Fibroblast of skin of back (primary cell): Measurements from ENCODE around the gene ICE1.
"Not testable (repeated sequence)": the region's sequence is repeated elsewhere in the genome, so short reads cannot be mapped to it uniquely, and the experiment has no call there.

Experiments used
- DNase-seq: peaks from one replicate; pipeline ENCODE4 v3.0.0-alpha.2; 2013

ICE1 gene

DNA sequence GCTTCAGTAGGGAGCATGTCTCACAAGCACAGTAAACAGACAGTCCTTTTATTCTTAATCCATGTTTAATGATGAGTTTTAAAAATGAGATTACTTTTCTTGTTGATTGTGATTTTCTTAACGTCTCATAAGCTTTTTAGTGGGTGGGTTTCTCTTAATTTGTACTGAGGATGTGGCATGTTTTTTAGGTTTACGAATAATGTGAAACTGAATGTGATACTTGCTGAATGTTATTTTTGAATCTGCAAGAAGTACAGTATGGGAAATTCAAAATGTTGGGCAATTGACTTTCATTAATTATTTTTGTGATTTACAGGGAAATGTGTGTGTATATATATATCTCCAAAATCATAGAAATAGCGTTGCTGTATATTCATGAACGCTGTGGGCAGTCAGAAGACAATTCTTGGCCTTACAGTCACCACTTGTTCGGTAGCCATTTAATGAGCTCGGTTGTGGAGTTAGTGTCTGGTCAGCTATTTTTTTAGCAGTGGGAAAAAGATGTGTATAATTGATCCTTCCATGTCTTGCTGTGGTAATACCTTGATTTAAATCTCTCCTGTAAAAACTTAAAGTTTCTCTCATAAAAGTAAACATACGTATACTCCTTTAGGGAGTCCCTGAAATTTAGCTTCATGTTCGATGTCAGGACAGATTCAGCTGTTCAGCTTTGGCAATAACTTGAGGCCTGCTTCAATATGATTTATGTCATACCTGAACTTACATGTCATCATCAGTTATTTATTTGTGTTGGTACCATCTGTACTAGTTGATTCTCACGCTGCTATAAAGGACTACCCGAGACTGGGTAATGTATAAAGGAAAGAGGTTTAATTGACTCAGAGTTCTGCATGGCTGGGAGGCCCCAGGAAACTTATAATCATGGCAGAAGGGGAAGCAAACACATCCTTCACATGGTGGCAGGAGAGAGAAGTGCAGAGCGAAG lies 15.0 kb downstream of the ICE1 start:
- no peak for DNase-seq

DNA sequence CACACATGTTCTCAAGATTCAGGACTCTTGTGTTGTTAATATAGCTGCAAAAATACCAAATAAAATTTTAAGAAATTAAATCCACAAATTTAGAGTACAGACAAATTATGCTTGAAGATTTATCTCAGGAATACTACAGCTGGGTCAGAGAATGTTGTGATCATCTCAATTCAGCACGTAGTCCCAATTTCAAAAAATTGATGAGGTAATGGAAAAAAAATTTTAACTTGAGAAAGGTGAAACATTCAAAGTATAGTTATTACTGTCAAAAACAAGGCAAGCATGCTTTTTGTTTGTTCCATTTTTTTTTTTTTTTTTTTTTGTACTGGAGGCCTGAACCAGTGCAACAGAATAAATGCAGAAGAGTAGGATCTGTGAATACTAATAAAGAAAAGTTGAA lies 29.4 kb downstream of the ICE1 start:
- no peak for DNase-seq

DNA sequence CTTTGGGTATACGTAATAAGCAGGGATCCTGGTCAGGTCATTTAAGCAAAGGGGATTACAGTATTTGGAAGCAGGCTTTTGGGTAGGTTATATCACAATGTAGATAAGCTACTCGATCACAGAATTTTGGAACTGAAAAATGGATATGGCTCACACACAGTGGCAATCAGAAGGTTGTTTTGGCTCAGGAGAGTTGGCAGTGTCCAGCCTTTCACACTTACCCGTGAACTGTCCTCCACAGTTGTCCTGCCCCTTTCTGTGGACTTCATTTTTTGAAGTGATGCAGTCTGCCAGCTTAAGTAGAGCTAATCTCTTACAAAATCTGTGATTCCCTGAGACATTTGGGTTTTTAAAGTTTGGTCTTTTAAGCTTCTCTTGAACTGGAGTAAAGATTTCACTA lies 30.7 kb downstream of the ICE1 start:
- no peak for DNase-seq

DNA sequence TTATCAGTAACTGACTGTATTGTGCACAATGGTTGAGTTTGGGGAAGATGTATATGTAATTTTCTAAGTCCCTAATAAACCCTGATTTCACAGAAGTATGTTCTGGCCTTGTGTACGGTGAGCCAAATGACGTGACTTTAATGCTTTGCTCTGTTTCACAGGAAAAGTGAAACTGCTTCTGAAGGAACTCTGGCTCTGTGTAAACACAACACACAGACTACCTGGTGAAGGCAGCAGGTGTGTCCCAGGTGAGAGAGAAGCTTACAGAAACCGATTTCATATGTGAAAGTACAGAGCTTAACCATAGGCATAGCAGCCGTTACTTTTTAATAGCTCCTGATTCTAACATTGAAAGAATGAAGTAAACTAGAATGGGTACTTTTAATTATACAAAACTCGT lies 31.9 kb downstream of the ICE1 start:
- DNase-seq: no peak

DNA sequence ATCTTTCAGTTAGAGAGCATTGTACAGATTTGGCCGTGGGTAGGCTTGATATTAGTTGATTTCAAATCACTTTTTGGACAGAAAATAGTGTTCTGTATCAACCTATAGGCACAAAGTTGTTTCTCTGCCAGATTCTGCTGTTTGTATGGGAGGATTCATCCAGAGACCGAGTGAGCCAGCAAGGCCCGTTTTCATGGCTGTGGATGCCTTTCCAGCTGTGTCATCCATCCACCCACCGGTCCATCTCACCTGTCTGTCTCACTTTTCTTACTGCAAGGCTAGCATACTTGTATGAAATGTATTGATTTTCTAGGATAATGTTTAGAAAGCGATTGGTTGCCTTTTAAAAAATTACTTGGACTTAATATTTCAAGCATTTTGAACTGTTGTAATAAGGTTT lies 34.4 kb downstream of the ICE1 start:
- DNase-seq: no peak

DNA sequence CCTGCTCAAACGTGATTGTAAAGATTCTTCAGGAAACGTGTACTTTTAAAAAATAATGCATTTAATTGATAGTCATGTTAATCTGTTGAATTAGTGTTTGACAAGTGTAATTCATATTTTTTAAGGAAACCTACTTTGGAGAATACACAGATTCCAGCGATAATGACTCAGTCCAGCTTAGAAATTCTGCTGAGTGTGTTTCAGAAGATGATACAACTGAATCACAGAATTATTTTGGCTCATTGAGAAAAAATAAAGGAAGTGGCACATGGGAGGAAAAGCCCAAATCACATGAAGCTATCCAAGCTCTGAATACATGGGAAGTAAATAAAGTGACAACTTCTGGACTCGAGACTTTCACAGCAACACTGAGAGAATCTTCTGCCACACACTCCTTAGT lies 37.8 kb downstream of the ICE1 start:
- no peak for DNase-seq

DNA sequence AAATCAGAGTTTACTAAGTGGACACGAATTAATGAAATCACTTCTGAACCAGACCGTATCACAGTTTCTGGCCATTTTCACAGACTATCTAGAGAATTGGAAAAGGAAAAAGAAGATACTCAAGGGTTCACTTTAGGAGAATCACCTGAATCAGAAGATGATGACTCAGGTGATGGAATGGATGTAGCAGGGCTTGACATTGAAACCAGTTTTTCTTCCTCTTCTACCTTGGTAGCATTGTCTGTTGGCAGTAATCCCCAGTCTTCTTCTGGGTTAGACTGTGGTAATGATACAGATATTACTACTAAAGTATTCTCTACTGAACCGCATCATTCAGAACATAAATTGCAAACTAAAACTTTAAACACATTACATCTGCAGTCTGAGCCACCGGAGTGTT lies 38.5 kb downstream of the ICE1 start:
- DNase-seq: no peak

DNA sequence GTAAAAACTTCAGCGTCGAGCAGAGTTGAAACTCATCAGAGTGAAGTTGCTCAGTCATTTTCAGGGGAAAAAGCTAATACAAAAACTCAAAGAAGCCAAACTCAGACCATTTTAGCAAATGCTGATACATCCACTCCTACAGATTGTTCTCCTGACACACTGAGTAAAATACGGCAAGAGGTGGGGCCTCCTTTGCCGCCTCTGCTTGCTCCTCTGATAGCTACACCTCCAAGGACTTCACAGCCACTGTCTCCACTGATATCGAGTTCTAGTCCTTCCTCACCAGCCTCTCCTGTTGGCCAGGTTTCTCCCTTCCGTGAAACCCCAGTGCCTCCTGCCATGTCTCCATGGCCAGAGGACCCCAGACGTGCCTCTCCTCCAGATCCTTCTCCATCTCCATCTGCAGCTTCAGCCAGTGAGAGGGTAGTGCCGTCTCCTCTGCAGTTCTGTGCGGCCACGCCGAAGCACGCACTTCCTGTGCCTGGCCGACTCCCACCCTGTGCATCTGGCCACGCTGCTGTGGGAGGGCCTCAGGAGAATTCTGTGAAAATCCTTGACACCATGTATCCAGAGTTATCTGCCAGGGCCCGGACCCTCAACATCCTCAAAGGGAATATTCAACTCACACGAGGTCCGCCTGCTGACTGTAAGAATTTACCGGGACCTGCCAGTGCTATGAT lies 41.7 kb downstream of the ICE1 start:
- DNase-seq: no peak

DNA sequence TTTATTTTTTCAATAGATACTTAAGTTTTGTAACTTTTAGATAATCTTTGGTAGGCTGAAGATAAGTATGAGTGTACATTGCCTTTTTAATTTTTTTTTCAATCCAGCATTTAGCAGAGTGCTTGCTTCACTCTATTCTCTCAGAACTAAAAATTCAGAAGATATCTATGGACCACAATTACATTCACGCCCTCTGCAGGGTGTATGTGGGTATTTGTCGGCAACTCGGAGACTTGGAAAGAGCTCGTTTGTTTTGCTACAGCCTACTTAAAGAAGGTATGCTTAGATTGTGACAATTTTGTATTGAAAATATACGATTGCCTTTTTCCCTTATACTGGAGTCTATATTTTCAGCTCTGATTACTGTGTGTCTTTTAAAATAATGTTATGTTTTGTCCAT lies 43.8 kb downstream of the ICE1 start:
- DNase-seq: no peak

DNA sequence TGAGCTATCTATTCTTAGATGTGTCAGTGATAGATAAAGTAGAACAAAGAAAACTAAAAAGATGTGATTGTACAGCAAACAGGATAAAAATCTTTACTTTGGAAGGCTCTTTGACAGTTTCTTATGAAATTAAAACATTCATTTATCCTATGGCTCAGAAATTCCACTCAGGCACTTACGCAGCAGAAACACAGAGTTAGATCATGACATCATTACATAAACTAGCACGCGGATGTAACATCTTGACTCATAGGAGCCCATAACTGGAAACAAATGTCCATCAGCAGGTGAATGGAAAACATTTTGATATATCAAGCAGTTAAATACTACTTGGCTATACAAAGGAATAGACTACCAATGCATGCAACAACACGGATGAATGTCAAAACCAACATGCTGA lies 45.3 kb downstream of the ICE1 start:
- DNase-seq: peak; percentile 8

DNA sequence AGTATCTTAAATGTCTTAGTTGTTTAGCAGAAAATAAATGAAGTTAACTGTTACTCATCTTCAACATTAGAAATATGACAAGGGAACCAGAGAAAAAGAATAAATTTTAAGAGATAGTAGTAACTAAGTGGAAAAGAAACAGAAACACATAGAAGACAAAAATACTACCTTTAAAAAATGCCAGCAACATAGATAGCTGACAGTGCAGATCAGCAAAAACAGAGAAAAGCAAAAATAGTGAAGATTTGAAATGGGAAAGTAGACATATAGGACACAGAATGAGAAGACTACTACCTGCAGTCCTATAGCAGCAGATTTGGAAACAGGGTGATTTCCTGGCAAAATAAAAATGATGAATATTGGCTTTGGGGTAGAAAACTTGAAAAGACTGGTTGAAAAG lies 48.5 kb downstream of the ICE1 start:
- DNase-seq: no peak

DNA sequence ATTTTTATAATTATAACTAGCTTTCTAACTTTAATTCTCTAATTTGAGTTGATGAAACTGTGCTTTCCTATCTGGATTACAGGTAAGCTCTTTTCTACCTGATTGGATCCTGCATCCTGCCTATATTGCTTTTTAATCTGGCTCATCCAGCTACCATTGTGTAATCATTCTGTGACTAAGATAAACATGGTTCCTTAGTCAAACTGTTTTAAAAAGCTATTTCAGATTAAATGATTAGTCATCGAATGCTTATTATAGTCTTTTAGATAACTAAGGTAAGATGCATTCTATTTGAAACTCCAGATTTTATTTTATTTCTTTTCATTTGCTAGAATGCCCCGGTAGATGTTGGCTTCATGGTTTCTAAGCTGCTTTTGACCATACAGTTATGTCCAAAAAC lies 50.7 kb downstream of the ICE1 start:
- peak; percentile 9 for DNase-seq

DNA sequence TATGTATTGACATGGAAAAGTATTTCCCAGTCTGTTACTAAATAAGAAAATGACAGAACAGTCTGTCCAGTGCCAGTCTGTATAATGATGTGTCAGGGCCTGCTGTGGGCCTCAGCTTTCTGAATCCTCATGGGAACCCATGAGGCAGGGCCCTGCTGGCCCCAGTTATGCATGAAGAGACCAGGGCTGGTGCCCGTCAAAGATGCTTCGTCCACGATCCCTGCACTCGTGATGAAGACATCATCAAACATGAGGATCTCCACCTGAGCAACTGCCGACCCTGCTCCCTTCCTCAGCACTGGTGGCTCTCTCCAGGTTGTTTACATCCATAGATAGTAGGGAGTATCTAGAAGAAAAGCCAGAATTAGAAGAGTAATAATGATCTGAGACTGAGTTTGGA lies 52.5 kb downstream of the ICE1 start:
- no peak for DNase-seq

DNA sequence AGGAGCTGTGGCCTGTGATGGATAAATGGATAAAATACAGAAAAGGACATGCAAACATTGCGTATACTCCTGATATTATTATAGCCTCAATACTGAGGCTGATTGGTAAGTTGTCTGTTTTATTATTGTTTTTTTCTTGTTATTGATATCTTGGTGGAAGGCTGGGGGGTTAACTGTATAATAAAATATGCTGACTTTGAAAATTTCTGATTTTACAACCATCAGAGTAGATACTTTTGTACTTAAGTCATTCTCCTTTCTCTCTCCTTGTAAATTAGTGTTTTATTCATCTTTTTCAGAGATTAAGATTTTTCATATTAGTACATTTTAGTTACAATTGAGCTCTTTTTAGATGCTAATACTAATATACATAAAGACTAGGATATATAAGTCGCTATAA lies 53.5 kb downstream of the ICE1 start:
- DNase-seq: no peak

DNA sequence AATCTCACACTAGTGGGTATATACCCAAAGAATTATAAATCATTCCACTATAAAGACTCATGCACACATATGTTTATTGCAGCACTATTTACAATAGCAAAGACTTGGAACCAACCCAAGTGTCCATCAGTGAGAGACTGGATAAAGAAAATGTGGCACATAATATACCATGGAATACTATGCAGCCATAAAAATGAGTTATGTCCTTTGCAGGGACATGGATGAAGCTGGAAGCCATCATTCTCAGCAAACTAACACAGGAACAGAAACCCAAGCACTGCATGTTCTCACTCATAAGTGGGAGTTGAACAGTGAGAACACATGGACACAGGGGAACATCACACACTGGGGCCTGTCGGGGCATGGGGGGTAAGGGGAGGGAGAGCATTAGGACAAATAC lies 57.1 kb downstream of the ICE1 start:
- DNase-seq: not testable (repeated sequence)

DNA sequence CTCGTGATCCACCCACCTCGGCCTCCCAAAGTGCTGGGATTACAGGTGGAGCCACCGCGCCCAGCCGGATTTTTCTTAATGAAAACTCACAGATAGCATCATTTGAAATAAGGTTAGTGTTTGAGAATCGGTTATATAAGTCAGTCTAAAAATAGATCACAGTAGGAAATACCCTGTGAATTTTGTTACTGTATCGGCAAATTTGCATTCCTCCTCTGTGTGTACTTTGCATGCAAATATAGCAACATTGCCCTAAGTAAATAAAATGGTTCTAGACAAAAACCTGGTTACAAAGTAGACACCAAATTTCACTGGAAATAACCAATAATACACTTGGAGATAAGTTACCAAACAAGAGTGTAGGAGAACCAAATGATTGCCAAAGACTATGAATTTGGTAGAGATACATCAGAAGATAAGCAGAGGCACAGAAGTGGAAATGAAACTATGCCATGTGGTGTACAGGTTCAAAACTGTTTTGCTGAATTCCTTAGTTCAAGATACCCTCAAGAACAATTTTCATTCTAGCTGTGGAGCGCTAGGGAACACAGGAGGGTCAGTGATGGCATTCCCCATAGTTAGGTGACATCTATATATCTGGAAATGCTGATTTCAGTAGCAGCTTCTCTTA lies 58.1 kb downstream of the ICE1 start:
- no peak for DNase-seq

DNA sequence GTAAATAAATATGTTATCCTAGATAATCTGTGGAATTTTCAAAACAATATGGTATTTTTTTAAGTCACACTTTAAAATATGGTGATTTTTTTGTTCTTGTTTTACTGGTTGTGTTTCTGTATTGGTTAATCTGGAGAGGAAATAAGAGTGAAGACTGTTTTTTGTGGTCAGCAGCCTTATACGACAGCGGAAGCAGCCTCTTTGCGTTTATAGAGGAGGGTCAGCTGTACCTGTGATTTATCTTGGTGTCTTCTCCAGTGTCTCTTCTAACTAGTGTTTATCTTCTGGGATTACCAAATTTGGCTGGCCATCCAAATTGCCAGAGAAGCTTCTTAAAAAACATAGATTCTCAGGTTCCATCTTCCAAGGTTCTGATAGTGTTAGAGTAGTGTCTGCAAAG lies 58.7 kb downstream of the ICE1 start:
- no peak for DNase-seq

DNA sequence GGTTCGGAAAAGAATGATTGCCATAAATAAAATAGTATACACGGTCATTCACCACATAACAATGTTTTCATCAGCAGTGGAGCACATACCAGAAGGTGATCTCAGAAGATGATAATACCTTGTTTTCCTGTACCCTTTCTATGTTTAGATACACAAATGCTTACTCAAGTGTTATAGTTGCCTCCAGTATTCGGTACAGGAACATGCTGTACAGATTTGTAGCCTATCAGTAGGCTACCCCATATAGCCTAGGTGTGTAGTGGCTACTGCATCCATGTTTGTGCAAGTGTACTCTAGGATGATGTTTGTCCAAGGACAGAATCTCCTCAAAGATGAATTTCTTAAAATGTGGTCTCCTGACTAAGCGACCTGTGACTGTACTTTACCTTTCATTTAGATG lies 59.2 kb downstream of the ICE1 start:
- DNase-seq: no peak

DNA sequence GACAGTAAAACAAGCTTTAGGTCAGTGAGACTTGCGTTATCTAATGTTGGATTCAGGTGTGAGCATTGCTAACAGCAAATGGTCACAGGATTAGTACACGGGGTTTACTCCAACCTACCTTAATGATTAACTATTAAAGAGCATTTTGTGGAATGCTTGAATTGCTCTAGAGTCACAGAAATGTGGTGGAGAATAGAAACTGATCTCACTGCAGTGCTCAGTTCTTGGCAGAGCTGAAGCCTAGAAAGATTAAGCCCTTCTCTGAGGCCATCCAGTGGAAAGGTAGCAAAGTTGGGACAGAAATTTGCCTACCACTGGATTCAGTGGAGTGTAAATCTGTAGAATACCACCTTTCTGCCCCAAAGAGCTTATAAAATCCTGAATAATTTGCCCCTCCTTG lies 60.9 kb downstream of the ICE1 start:
- no peak for DNase-seq

DNA sequence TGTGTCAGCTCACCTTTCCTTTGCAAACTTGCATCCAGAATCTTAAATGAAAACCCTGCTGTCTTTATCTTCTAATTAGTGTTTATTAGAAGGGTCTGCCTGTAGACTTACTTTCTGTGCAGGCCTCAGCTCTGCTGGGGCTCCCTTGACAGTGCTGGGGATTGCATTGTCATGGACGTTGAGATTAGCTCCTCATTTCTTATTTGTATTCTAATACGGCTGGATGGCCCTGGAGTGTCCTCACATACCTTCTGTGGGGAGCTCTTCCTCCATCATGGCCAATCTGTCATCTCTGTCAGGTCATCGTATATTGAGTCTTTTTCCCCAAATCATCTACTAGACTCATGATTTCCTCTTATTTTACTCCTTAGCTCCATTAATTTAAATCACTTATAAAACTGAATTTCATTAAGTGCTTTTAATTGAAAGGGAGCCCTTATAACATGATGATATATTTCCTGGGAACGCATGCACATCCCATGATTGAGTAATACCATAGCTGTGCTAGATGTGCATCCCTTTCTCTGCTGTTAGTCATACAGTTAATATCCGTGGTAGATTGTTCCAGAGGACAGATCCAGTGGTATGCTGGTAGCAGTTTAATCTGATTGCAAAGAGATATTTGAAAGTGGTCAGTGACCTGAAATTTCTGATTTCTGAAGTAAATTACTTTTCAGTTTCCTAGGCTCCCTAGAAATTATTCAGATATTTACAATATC lies 61.6 kb downstream of the ICE1 start:
- no peak for DNase-seq

DNA sequence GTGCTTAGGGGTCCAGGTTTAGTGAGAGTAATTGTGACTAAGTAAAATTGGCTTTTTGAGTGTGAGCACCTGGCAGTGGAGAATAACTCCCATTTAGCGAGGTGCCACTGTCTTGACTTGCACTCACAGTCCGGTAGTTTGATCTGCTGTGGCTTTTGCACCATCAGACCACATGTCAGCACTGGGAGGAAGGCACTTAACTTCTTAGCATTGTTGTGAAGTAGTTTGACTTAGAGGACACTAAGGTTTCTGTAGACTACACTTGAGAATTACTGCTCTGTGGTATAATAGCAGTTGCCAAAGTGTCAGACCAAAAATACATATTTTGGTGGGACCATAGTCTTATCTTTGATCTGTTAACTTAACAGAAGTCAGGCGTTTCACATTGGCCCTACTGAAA lies 63.6 kb downstream of the ICE1 start:
- no peak for DNase-seq

DNA sequence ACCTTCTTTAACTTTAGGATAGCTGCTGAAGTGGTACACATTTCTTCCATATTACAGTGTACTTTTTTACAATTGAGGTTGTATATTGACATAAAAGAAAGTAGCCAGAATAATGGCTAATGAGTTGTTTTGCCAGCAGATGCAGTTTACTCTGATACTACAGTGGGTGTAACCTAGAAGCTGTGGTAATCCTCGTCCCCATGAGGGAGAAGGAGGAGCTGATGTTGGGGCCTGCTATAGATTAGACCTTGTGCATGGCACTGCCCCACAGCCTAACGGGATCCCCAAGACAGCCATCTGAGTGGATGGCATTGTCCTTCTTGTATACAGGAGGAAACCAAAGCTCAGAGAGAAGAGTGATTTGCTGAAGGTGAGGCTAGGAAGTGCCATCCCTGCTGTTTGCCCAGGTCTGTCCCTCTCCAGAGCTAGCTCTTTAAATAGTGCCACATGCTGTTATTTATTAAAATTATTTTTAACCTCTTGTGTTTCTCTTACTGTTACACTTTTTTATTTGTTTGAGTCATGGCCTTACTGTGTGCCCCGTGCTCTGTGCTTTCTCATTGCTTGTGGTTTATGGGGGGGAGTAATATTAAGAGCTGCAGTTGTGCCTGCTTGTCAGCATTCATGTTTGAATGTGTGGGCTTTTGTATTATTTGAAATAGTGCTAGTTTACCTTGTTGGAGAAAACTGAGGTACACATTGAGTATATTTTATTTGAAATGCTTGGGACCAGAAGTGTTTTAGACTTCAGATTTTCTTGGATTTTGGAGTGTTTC lies 65.3 kb downstream of the ICE1 start:
- DNase-seq: no peak
